ENCODE data around the gene RALGPS2.

GRCh38 chr1:178953538-178954324 is 228.7 kb downstream of the RALGPS2 start:
- TF ChIP-seq EZH2 (IDR thresholded peaks at IDR 0.05) (no peak), POLR2AphosphoS5 (IDR thresholded peaks at IDR 0.05; ENCODE audit: borderline replicate concordance, low read depth, low read length) (no peak)

Data from SK-N-MC (cell line).